Measurements from ENCODE around the gene GPN3. TPM values are rescaled to one million over a fixed set of nuclear protein-coding genes. Genes with fewer than 3 reads are reported as not detected.

Gene GPN3
- total and polyA plus RNA-seq, 2 of the 8 experiments (the other 6 are each of a cell fraction or from before 2014, with no cell fraction given): 49.7 to 52.9 TPM

DNA sequence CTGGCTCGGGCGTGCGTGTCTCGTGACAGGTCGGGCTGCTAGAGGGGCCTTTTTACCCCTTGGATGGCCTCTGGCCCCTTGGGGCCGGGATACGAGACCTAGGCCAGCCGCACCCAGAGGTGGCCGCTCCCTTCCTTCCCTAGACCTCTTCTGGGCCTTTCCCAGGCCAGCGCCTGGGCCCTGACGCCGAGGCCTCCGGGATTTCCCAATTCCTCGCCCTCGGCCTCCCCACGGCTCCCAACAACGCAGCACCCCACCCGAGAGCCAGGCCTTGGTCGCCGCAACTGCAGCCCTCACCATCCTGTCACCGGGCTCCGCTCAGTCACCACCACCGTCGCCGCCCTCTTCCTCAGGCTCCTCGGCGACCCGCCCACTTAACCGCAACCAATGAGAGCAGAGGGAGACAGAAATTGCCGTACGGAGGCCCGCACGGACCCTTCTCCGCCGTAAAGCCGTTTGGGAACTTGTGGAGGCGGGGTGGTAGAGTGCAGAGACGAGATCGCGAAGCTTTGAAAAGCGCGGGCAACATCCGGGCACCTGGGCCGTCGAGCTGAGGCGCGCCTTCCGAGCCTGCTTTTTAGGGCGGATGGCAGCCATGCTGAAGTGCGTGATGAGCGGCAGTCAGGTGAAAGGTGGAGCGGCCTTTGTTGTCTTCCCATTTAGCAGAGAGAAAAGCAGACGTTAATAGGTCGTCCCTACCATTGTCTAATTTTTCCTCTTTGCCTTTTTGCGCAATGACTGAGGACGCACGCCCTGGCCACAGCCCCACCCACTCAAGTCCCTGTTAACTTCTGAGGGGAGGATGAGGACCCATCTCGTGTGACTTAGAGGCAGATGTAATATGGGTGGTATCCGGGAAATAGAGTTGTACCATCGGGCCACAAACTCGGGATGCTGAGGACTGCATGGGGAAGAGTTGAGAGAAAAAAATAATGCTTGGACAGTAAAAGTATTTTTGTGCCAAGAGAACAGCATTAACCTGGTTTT, 34.0 kb upstream of the GPN3 start, which contains the start of the genes RAD9B and VPS29:
Gene RAD9B (plus strand): TSS at position 580 of the 987 bp plus-strand sequence. CDS start 7 bp downstream, at position 587.
Gene VPS29 (minus strand): TSS at position 360 of the 987 bp plus-strand sequence. CDS start 60 bp downstream, at position 300.
- Histone ChIP-seq H3K27me3 (replicated peaks in 1 of 4; ENCODE audit: control insufficient read depth in 3 of 4, extremely low read depth in 1 of 4, insufficient read depth in 3 of 4, low read length in 3 of 4) (peaks cover 3 to 13% (median 12%) of the 10 kb centered on the region in 4 experiments), H3K79me2 (ENCODE audit: control insufficient read depth in 1 of 2, insufficient read depth in 2 of 2, low read length in 2 of 2) (peaks cover 0 to 19% of the 10 kb centered on the region in 2 experiments; a peak in 2 of 4 replicates), H3K4me1 (replicated peaks in 1 of 4; ENCODE audit: control insufficient read depth in 3 of 4, insufficient read depth in 4 of 4, low read length in 3 of 4) (no peaks in the 10 kb centered on the region), H4K5ac (ENCODE audit: insufficient read length, low read depth, low read length) (peak within 1 kb of the TSS; percentile 31), H3K27ac (ENCODE audit: low read depth, low read length) (no peak within 1 kb of the TSS), H2AK5ac (ENCODE audit: low read depth, low read length) (no peak within 1 kb of the TSS), H2BK20ac (ENCODE audit: low read length) (no peak within 1 kb of the TSS), H3K14ac (ENCODE audit: insufficient read length) (no peak within 1 kb of the TSS), H3K23me2 (ENCODE audit: low read depth, low read length) (peaks cover 4% of the 10 kb centered on the region; the same call in 1 of the 2 replicates), H2AFZ (ENCODE audit: low read length) (peak within 1 kb of the TSS; percentile 85), H3K23ac (ENCODE audit: insufficient read length) (no peak within 1 kb of the TSS), H3K36me3 (ENCODE audit: control insufficient read depth in 2 of 4, insufficient read depth in 4 of 4, low read length in 3 of 4) (no peaks in the 10 kb centered on the region; a peak in 1 of 8 replicates), H3K4me3 (ENCODE audit: extremely low read depth in 1 of 4, insufficient read depth in 2 of 4, low read depth in 3 of 4, low read length in 4 of 4) (peak within 1 kb of the TSS; percentile 83 to 94 (median 93)), H3K9ac (replicated peaks in 1 of 4; ENCODE audit: extremely low read depth in 1 of 4, low read depth in 3 of 4, low read length in 3 of 4) (peak within 1 kb of the TSS; percentile 52 to 82 (median 67)), H4K20me1 (replicated peaks in 1 of 2; ENCODE audit: control insufficient read depth in 1 of 2, insufficient read depth in 2 of 2, low read length in 2 of 2) (no peaks in the 10 kb centered on the region), H3K4me2 (ENCODE audit: insufficient read depth in 1 of 2, low read depth in 2 of 2, low read length in 2 of 2) (peak within 1 kb of the TSS; percentile 70 to 82), H3K18ac (ENCODE audit: extremely low read depth, low read length) (peak within 1 kb of the TSS; percentile 72), H3K4ac (replicated peaks; ENCODE audit: insufficient read length, low read depth, low read length) (peak within 1 kb of the TSS; percentile 30), H3K56ac (replicated peaks; ENCODE audit: insufficient read length, low read depth, low read length) (peak within 1 kb of the TSS; percentile 8), H2BK15ac (ENCODE audit: low read length) (no peak within 1 kb of the TSS), H2BK12ac (ENCODE audit: low read depth, low read length) (peak within 1 kb of the TSS; percentile 93; the same call in 1 of the 2 replicates), H2BK5ac (ENCODE audit: low read depth, low read length) (0 out of 2 replicates have a peak within 1 kb of the TSS, but pooled peaks have one; percentile 9), H3K9me3 (ENCODE audit: insufficient read depth in 2 of 2, low read depth in 1 of 2, low read length in 1 of 2) (peaks cover 4 to 5% of the 10 kb centered on the region in 2 experiments; a peak in 2 of 4 replicates), H4K8ac (ENCODE audit: extremely low read depth, insufficient read depth, low read length) (peak within 1 kb of the TSS; percentile 87; the same call in 1 of the 2 replicates), H3K79me1 (ENCODE audit: low read depth, low read length) (no peaks in the 10 kb centered on the region), H2BK120ac (replicated peaks; ENCODE audit: low read depth, low read length) (no peak within 1 kb of the TSS), H4K91ac (replicated peaks; ENCODE audit: insufficient read length, low read length) (peak within 1 kb of the TSS; percentile 51)
- POLR2A ChIA-PET (ENCODE audit: partially characterized antibody): interaction anchor here (0.9 to 2.9 kb wide), 8 partner anchors 9 to 120 kb away, joined by 3 to 29 read pairs (median 4); partner anchors contain the start of genes FAM216A and GPN3
- FAIRE-seq (no peak), DNase-seq (ENCODE audit: low read depth in 1 of 2, low spot score in 2 of 2) (peak; percentile 96 to 99)
- CTCF ChIA-PET (ENCODE audit: partially characterized antibody): interaction anchor here (1.6 to 1.8 kb wide), 3 partner anchors 52 to 101 kb away, joined by 4 to 6 read pairs (median 4); partner anchors contain the start of gene ARPC3
- 14% methylated on average over 60 of the region's 61 CpGs; no CpG with 5 or more reads in 1 of the 2 experiments for WGBS, 2 experiments (ENCODE audit: extremely low coverage in 1 of 2, insufficient coverage in 1 of 2, insufficient read length in 1 of 2, insufficient replicate concordance in 2 of 2, low coverage in 1 of 2, low lambda C conversion rate in 2 of 2, missing lambda C conversion rate in 1 of 2)
- TF ChIP-seq, protein P1, sequence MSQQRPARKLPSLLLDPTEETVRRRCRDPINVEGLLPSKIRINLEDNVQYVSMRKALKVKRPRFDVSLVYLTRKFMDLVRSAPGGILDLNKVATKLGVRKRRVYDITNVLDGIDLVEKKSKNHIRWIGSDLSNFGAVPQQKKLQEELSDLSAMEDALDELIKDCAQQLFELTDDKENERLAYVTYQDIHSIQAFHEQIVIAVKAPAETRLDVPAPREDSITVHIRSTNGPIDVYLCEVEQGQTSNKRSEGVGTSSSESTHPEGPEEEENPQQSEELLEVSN (IDR thresholded peaks at IDR 0.05): peak; percentile 100
- peak; percentile 44 for TF ChIP-seq ASH2L (IDR thresholded peaks at IDR 0.05; ENCODE audit: low read length)
- TF ChIP-seq SIRT6 (IDR thresholded peaks at IDR 0.05; ENCODE audit: low read length): no peak
- peak; percentile 49; the same call in 1 of the 2 replicates for TF ChIP-seq TEAD4 (IDR thresholded peaks at IDR 0.05; ENCODE audit: low read depth, low read length)
- no peak for TF ChIP-seq HDAC6 (IDR thresholded peaks at IDR 0.05; ENCODE audit: low read depth, low read length)
- no peak for TF ChIP-seq RAD21 (IDR thresholded peaks at IDR 0.05 in 1 of 2, conservative IDR thresholded peaks at IDR 0.05 in 1 of 2; ENCODE audit: low read depth in 2 of 2, low read length in 2 of 2)
- no peak for TF ChIP-seq SIX5 (IDR thresholded peaks at IDR 0.05; ENCODE audit: low read depth, low read length)
- TF ChIP-seq SRF (IDR thresholded peaks at IDR 0.05; ENCODE audit: low read depth, low read length): no peak
- no peak for TF ChIP-seq NANOG (IDR thresholded peaks at IDR 0.05; ENCODE audit: insufficient read depth, low read depth, low read length, poor library complexity, severe bottlenecking)

Measured in H1 (cell line).